Measurements from ENCODE around the gene ZNF451. TPM values are rescaled to one million over a fixed set of nuclear protein-coding genes. Genes with fewer than 3 reads are reported as not detected.

Gene ZNF451
- total RNA-seq, 1 experiment from 2014 or later, result 62.3 TPM

- no peak for DNase-seq
- CTCF ChIA-PET, result no interaction called here
- H3K9me3 Mint-ChIP-seq (ENCODE audit: unreplicated experiment), result no peaks in the 10 kb centered on the region
Observed at GRCh38 chr6:57085471-57085870, 4.5 kb upstream of the ZNF451 start.

GRCh38 chr6:57086843-57087242, 3.1 kb upstream of the ZNF451 start:
- no peak for DNase-seq
- peaks cover 8% of the 10 kb centered on the region for H3K36me3 Mint-ChIP-seq (ENCODE audit: insufficient read depth, unreplicated experiment)
- Histone ChIP-seq H3K4me3 (ENCODE audit: low read depth, low read length) (no peak overlapping the region), H3K36me3 (ENCODE audit: control insufficient read depth, insufficient read depth, low read length) (no peaks in the 10 kb centered on the region), H3K9me3 (no peaks in the 10 kb centered on the region), H3K4me1 (peaks cover 35% of the 10 kb centered on the region), H3K27me3 (replicated peaks; ENCODE audit: control insufficient read depth, insufficient read depth, low read length) (no peaks in the 10 kb centered on the region)
- no peak overlapping the region for H3K4me3 Mint-ChIP-seq (ENCODE audit: unreplicated experiment)
- no peak for TF ChIP-seq CTCF (IDR thresholded peaks at IDR 0.05; ENCODE audit: insufficient read depth in 1 of 2, low read depth in 1 of 2, low read length in 1 of 2, severe bottlenecking in 1 of 2, unreplicated experiment in 1 of 2)
- no peak overlapping the region for H3K27ac Mint-ChIP-seq (ENCODE audit: unreplicated experiment)
- CTCF ChIA-PET, result no interaction called here
- intact Hi-C loops (cut with micrococcal nuclease; ENCODE audit: unreplicated experiment), result loop anchor here (5.0 kb wide), 1 partner anchor 40 kb away; the partner anchor contains the start of gene KIAA1586
- POLR2A ChIA-PET, result no interaction called here
- no peaks in the 10 kb centered on the region for H3K27me3 Mint-ChIP-seq (ENCODE audit: insufficient read depth, unreplicated experiment)
- no peaks in the 10 kb centered on the region for H3K9me3 Mint-ChIP-seq (ENCODE audit: unreplicated experiment)
- no TSS peak for BruUV-seq (replicated peaks)
- peaks cover 32% of the 10 kb centered on the region for H3K4me1 Mint-ChIP-seq (ENCODE audit: low read depth, unreplicated experiment)

More at GRCh38 chr6:57085471-57085870, 4.5 kb upstream of the ZNF451 start:
- H3K4me1 ChIP-seq, result peaks cover 31% of the 10 kb centered on the region
- no peak overlapping the region for H3K4me3 ChIP-seq (ENCODE audit: low read depth, low read length)
- no peak overlapping the region for H3K4me3 Mint-ChIP-seq (ENCODE audit: unreplicated experiment)
- no peaks in the 10 kb centered on the region for H3K36me3 Mint-ChIP-seq (ENCODE audit: insufficient read depth, unreplicated experiment)
- H3K9me3 ChIP-seq, result no peaks in the 10 kb centered on the region
- peaks cover 32% of the 10 kb centered on the region for H3K4me1 Mint-ChIP-seq (ENCODE audit: low read depth, unreplicated experiment)
- H3K36me3 ChIP-seq (ENCODE audit: control insufficient read depth, insufficient read depth, low read length), result no peaks in the 10 kb centered on the region
- H3K27me3 Mint-ChIP-seq (ENCODE audit: insufficient read depth, unreplicated experiment), result no peaks in the 10 kb centered on the region
- no peaks in the 10 kb centered on the region for H3K27me3 ChIP-seq (replicated peaks; ENCODE audit: control insufficient read depth, insufficient read depth, low read length)
- intact Hi-C loops (cut with micrococcal nuclease; ENCODE audit: unreplicated experiment), result loop anchor here (5.0 kb wide), 1 partner anchor 38 kb away; the partner anchor contains the start of gene KIAA1586
- no peak for TF ChIP-seq CTCF (IDR thresholded peaks at IDR 0.05; ENCODE audit: insufficient read depth in 1 of 2, low read depth in 1 of 2, low read length in 1 of 2, severe bottlenecking in 1 of 2, unreplicated experiment in 1 of 2)
- no TSS peak for BruUV-seq (replicated peaks)
- no peak overlapping the region for H3K27ac Mint-ChIP-seq (ENCODE audit: unreplicated experiment)
- POLR2A ChIA-PET, result no interaction called here

GRCh38 chr6:57087916-57088315, 2.1 kb upstream of the ZNF451 start:
- Histone ChIP-seq H3K36me3 (ENCODE audit: control insufficient read depth, insufficient read depth, low read length) (no peaks in the 10 kb centered on the region), H3K9me3 (no peaks in the 10 kb centered on the region), H3K4me1 (peaks cover 38% of the 10 kb centered on the region), H3K4me3 (ENCODE audit: low read depth, low read length) (no peak overlapping the region), H3K27me3 (replicated peaks; ENCODE audit: control insufficient read depth, insufficient read depth, low read length) (no peaks in the 10 kb centered on the region)
- ChIA-PET CTCF (no interaction called here), POLR2A (no interaction called here)
- intact Hi-C loops (cut with micrococcal nuclease; ENCODE audit: unreplicated experiment), result loop anchor here (2.0 to 5.0 kb wide), 2 partner anchors 41 to 85 kb away; partner anchors contain the start of genes BAG2 and KIAA1586
- no peaks in the 10 kb centered on the region for H3K27me3 Mint-ChIP-seq (ENCODE audit: insufficient read depth, unreplicated experiment)
- peaks cover 32% of the 10 kb centered on the region for H3K4me1 Mint-ChIP-seq (ENCODE audit: low read depth, unreplicated experiment)
- no peaks in the 10 kb centered on the region for H3K9me3 Mint-ChIP-seq (ENCODE audit: unreplicated experiment)
- no peak for DNase-seq
- BruUV-seq (replicated peaks), result no TSS peak
- no peak overlapping the region for H3K4me3 Mint-ChIP-seq (ENCODE audit: unreplicated experiment)
- peaks cover 16% of the 10 kb centered on the region for H3K36me3 Mint-ChIP-seq (ENCODE audit: insufficient read depth, unreplicated experiment)
- H3K27ac Mint-ChIP-seq (ENCODE audit: unreplicated experiment), result peak overlapping the region; percentile 20
- TF ChIP-seq CTCF (IDR thresholded peaks at IDR 0.05; ENCODE audit: insufficient read depth in 1 of 2, low read depth in 1 of 2, low read length in 1 of 2, severe bottlenecking in 1 of 2, unreplicated experiment in 1 of 2), result no peak

Measured in Caco-2 (cell line).